GM19467 (cell line): ENCODE results near the gene DYNC1H1.
A peak's percentile ranks its signal among the peaks of the same experiment; 100 is the strongest.
"Not testable (repeated sequence)": the region's sequence is repeated elsewhere in the genome, so short reads cannot be mapped to it uniquely, and the experiment has no call there.

Experiments
- ATAC-seq: cut with Tn5 transposase; IDR thresholded peaks from one replicate; pipeline ENCODE4 v1.9.1; 2021; ENCODE audit warnings: mild to moderate bottlenecking, moderate library complexity; ENCODE audit not compliant: unreplicated experiment

Gene DYNC1H1

DNA sequence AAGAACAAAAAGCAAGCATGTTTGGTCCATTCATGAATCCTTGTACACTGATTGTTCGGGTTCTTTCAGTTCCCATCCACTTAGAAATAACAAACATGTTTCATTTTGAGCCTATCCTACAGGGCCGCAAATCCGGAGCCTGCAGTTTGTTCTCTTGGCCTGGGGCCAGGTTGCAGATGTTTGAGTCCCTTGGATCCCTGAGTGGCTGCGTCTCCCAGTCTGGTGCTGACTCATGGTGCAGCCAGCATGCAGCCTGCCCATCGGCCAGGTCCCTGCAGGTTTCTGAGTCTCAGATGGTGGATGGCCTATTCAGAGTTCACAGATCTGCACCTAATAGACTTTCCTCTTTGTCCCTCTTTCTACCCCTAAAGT is 1.9 kb upstream of the DYNC1H1 start:
- no peak for ATAC-seq

GRCh38 chr14:101963052-101963451 is 1.3 kb upstream of the DYNC1H1 start:
- no peak for ATAC-seq

- no peak for ATAC-seq
Observed at GRCh38 chr14:101963656-101964296, 597 bp upstream of the DYNC1H1 start.

DNA sequence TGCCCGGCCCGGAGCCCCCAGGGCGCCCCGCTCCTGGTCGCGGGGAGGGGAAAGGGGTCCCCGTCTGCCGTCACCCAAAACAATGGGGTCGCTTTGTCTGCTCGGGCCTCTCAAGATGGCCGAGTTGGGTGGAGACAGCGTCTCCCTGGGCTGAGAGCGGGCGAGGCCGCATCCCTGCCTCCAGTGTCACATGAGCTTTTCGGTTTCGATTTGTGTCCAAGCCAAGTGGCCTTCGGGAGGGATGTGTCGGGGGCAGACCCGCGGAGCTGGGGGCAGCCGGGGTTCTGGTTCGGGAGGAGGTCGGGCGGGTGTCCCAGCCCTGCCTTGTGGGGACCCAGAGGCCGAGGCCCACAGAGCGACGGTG is 790 bp downstream of the DYNC1H1 start:
- peak; percentile 33 for ATAC-seq

DNA sequence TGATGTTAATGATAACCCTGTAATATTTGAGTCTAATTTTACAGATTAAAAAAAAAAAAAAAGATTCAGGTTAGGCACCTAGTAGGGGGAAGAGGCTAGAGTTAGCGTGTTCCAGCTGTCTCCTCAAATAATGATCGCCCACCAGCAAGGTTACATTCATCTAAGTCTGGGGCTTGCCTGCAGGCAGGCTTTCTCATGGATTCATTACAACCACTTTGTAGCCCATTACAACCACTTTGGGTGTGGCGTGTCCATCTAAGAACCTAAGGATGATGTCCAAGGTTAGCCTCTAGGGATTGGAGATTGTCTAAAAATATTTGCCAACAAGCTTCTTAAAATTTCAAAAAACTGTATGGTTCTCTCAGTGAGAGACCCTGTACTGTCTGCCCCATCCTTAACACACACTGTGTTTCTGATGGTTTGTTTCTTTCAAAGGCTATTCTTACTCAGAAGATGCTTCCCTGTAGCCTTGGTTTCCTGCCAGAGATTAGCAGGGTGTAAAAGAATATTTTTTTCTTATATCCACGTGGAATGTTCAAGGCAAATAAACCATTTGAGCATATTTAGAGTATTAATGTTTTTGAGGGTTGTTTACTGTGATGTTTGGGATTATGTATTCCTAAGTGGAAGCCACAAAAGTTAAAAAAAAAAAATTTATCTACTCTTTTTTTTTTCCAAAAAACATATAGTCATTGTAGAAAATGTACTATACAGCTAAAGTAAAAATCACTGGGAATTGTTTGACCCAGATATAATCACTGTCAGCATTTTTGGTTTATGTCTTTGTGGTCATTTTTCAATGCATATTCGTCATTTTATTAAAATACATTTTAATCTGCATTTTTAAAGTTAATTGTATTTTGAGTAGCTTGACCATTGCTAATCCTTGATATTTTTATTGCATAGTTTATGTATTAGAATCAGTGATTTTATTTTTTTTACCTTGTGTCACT is 1.7 kb downstream of the DYNC1H1 start:
- no peak for ATAC-seq

- ATAC-seq: no peak
Observed at GRCh38 chr14:101966742-101967141, 2.4 kb downstream of the DYNC1H1 start.

GRCh38 chr14:101968186-101968585 is 3.8 kb downstream of the DYNC1H1 start:
- ATAC-seq: no peak

GRCh38 chr14:101969481-101969880 is 5.1 kb downstream of the DYNC1H1 start:
- ATAC-seq: no peak

DNA sequence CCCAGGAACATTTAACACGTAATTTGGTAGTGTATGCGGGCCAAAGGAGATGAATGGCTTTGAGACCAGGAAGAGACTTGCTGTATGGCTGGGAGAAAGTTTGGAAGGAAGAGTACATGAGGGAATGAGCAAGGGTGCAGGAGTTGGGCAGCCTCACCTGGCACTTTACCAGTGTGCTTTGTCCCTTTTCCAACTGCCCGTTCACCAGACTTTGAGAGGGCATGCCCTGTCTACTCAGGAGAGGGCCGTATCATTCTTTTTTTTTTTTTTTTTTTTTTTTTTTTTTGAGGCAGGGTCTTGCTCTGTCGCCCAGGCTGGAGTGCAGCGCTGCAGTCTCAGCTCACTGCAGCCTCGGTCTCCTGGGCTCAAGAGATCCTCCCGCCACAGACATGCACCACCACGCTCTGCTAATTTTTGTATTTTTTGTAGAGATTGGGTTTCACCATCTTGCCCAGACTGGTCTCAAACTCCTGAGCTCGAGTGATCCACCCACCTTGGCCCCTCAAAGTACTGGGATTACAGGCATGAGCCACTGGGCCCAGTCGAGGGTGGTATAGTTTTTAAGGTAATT is 6.5 kb downstream of the DYNC1H1 start:
- no peak for ATAC-seq

DNA sequence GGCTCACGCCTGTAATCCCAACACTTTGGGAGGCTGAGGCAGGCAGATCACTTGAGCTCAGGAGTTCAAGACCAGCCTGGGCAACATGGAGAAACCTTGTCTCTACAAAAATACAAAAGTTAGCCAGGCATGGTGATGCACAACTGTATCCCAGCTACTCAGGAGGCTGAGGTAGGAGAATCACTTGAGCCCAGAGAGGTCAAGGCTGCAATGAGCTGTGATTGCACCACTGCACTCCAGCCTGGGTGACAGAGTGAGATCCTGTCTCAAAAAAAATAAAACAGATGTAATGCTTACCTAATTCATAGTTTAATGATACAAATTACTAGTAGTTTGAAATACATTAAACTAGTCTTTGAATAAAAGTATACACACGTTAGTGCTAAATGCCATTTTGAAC is 7.1 kb downstream of the DYNC1H1 start:
- ATAC-seq: not testable (repeated sequence)

DNA sequence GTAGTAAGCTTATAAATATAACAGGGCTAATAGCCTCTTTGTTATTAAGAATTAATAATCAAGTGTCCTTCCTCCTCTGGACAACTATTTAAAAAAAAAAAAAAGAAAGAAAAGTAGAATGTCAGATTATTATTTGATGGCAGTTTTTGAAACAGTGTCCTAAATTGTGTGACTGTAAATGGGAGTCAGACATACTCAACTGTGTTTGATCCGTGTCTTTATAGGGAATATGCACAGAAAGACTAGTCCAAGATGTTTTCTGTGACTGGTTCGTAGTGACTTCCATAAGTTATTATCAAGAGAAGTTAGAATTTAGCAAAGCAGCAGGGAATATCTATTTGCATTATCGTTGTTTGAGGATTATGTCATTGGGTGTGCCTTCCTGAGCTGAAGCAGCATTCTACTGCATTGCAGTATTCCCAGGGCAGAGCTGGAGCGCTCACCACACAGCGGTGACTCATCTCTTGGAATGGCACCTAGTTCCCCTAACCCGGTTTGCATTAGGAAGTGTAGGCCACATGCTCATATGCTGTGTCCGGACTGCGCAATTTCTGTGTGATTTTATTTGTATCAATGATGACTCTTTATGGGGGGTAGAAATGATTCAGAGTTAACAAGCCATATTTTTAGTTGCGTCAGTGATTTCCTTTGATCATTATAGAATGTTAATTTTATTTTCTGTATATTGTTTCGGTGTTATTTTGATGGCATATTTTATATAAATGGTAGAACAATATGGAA is 7.9 kb downstream of the DYNC1H1 start:
- ATAC-seq: no peak

GRCh38 chr14:101973356-101973755 is 9.0 kb downstream of the DYNC1H1 start:
- no peak for ATAC-seq

GRCh38 chr14:101975231-101975630 is 10.9 kb downstream of the DYNC1H1 start:
- no peak for ATAC-seq

GRCh38 chr14:101977311-101978071 is 13.1 kb downstream of the DYNC1H1 start:
- ATAC-seq: no peak

- ATAC-seq: no peak
Observed at GRCh38 chr14:101979666-101980065, 15.3 kb downstream of the DYNC1H1 start.

- no peak for ATAC-seq
Observed at GRCh38 chr14:101980251-101980650, 15.9 kb downstream of the DYNC1H1 start.

DNA sequence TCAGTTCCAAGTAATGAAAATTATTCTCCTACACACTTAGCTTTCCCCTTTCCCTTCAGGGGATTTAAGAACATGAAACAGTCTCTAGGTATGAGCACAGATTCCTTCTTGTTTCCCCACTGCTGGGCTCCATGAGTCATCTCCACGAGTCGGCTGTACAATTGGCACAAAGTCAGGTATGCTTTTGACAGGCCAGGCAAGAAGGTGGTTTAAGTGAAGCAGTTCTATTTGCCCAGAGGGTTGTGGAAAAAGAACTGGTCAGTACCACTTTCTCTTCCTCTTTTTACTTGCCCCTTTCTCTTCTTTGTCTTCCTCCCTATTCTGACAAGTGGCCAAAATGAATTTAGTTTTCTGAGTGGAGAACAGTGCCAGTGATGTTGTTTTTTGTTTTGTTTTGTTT is 16.3 kb downstream of the DYNC1H1 start:
- ATAC-seq: no peak

GRCh38 chr14:101982621-101983020 is 18.2 kb downstream of the DYNC1H1 start:
- no peak for ATAC-seq

GRCh38 chr14:101984831-101985230 is 20.5 kb downstream of the DYNC1H1 start:
- not testable (repeated sequence) for ATAC-seq

DNA sequence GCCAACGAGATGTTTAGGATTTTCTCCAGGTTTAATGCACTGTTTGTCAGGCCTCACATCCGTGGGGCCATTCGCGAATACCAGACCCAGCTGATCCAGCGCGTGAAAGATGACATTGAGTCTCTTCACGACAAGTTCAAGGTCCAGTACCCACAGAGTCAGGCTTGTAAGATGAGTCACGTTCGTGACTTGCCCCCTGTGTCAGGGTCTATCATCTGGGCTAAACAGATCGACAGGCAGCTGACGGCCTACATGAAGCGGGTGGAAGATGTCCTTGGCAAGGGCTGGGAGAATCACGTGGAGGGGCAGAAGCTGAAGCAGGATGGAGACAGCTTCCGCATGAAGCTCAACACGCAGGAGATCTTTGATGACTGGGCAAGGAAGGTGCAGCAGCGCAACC is 21.6 kb downstream of the DYNC1H1 start:
- ATAC-seq: no peak

GRCh38 chr14:101986953-101987352 is 22.6 kb downstream of the DYNC1H1 start:
- ATAC-seq: no peak
